ENCODE results near the gene SF1. TPM values are rescaled to one million over a fixed set of nuclear protein-coding genes. Genes with fewer than 3 reads are reported as not detected.

SF1 gene
- total and polyA plus RNA-seq, 11 donors = 59.2 to 349 (median 152) TPM

GRCh38 chr11:64777449-64778222, 706 bp downstream of the SF1 start:
- H3K36me3 ChIP-seq = peaks cover 0 to 49% (median 42%) of the 10 kb centered on the region in 9 donors
- H3K27me3 ChIP-seq = no peaks in the 10 kb centered on the region
- no peaks in the 10 kb centered on the region for H3K9me3 ChIP-seq
- peak overlapping the region; percentile 98 to 100 (median 99) for H3K27ac ChIP-seq
- ATAC-seq (peak; percentile 14 to 43 (median 29)), DNase-seq (peak; percentile 80 to 93 (median 87))
- H3K4me3 ChIP-seq = peak overlapping the region; percentile 77 to 99 (median 92)
- peaks cover 0 to 57% (median 49%) of the 10 kb centered on the region in 12 donors for H3K4me1 ChIP-seq
- 0 to 2% (median 1%) methylated on average over 18 to 98 of the region's 98 CpGs for WGBS, 4 donors
- TF ChIP-seq CTCF (IDR thresholded peaks at IDR 0.05) (no peak), POLR2A (IDR thresholded peaks at IDR 0.05) (no peak)
- intact Hi-C loops (cut with DNase I) = loop anchor here in 6 of 10 donors (2.0 to 10.0 kb wide), 5 partner anchors 33 to 337 kb away; partner anchors contain the start of genes RASGRP2 (in 3 of the 6), MEN1 (in 1 of the 6), TM7SF2 (in 1 of the 6) and ZNHIT2 (in 1 of the 6)

DNA sequence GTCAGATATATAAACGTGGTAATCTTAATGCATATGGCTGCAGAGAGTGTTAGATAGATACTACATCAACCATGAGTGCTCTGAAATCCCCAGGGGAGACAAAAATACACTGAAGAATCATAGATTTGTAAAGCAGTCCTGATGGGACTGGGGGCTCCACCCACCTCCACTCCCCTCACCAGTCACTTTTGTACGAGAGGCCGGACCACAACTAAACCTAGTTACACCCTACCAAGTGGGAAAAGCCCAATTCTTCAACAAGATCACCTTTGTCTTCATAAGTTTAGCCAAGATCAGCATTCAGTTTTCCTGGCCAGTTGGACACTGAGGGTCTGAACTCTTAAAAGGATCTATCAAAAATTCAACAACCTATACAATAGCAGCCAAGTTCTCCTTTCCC, 1.5 kb downstream of the SF1 start:
- no peaks in the 10 kb centered on the region for H3K27me3 ChIP-seq
- peaks cover 0 to 57% (median 50%) of the 10 kb centered on the region in 9 donors for H3K36me3 ChIP-seq
- no peaks in the 10 kb centered on the region for H3K9me3 ChIP-seq
- peak overlapping the region in 11 of 12 donors; percentile 59 to 99 (median 92) for H3K4me3 ChIP-seq
- ATAC-seq = no peak
- peaks cover 0 to 64% (median 56%) of the 10 kb centered on the region in 12 donors for H3K4me1 ChIP-seq
- intact Hi-C loops (cut with DNase I) = loop anchor here in 3 of 10 donors (5.0 to 10.0 kb wide), 2 partner anchors 35 to 338 kb away; partner anchors contain the start of genes RASGRP2 (in 2 of the 3), TM7SF2 (in 1 of the 3) and ZNHIT2 (in 1 of the 3)
- peak overlapping the region in 8 of 12 donors; percentile 45 to 100 (median 98) for H3K27ac ChIP-seq
- WGBS, 4 donors = 6 to 16% (median 12%) methylated on average over 3 of the region's 3 CpGs
- no peak for DNase-seq
- TF ChIP-seq POLR2A (IDR thresholded peaks at IDR 0.05) (no peak), CTCF (IDR thresholded peaks at IDR 0.05) (no peak)

DNA sequence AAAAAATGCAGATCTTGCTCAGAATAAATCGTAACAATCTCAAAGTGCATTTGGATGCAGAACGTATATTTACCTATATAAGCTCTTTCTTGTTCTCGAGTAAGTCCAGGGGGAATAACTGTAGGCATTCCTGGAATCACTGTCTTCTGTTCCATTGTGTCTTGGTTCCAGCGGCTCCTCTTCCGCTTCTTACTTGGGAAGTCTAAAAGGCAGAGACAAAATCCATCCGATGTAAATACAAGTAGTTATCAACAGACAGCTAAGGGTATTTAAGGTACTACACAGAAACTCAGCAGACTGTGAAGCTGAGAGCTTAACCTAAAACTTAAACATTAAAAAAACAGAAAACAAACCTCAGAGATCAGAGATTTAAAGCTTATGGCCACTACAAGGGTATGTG, 1.9 kb downstream of the SF1 start:
- WGBS, 4 donors = 40 to 51% (median 41%) methylated on average over 6 of the region's 6 CpGs
- no peak for ATAC-seq
- Histone ChIP-seq H3K27ac (peak overlapping the region in 3 of 12 donors; percentile 45 to 73 (median 69)), H3K9me3 (no peaks in the 10 kb centered on the region), H3K27me3 (no peaks in the 10 kb centered on the region), H3K36me3 (peaks cover 0 to 61% (median 54%) of the 10 kb centered on the region in 9 donors), H3K4me3 (peak overlapping the region in 10 of 12 donors; percentile 75 to 99 (median 94)), H3K4me1 (peaks cover 0 to 68% (median 61%) of the 10 kb centered on the region in 12 donors)
- TF ChIP-seq POLR2A (IDR thresholded peaks at IDR 0.05) (no peak), CTCF (IDR thresholded peaks at IDR 0.05) (no peak)
- intact Hi-C loops (cut with DNase I) = loop anchor here in 3 of 10 donors (5.0 to 10.0 kb wide), 2 partner anchors 34 to 338 kb away; partner anchors contain the start of genes RASGRP2 (in 2 of the 3), TM7SF2 (in 1 of the 3) and ZNHIT2 (in 1 of the 3)
- no peak for DNase-seq

DNA sequence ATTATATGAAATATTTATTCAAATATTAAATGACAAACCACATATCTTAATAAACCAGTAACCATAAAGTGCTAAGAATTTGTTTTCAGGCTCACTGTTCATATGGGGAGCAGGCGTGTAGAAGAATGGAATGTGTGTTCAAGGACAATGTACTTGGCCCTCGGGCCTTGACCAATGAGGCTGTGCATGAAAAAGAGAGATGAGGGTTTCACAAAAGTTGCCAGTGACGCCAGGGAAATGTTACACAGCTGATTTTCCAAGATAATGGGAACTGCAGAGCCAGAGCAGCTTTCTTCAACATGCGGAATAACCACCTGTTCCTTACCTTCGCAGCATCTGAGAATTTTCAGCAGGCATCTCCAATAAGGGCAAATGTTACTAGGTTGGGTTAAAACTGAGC, 4.2 kb downstream of the SF1 start:
- Histone ChIP-seq H3K4me3 (no peak overlapping the region), H3K36me3 (peaks cover 0 to 84% (median 77%) of the 10 kb centered on the region in 9 donors), H3K27ac (peak overlapping the region in 4 of 12 donors; percentile 6 to 83 (median 22)), H3K27me3 (no peaks in the 10 kb centered on the region), H3K9me3 (no peaks in the 10 kb centered on the region), H3K4me1 (peaks cover 0 to 64% (median 57%) of the 10 kb centered on the region in 12 donors)
- ATAC-seq (no peak), DNase-seq (no peak)
- WGBS, 4 donors = 61 to 65% (median 62%) methylated on average over 5 of the region's 5 CpGs
- intact Hi-C loops (cut with DNase I) = loop anchor here in 1 of 10 donors (10.0 kb wide), 1 partner anchor 341 kb away; the partner anchor contains the start of genes TM7SF2 and ZNHIT2
- TF ChIP-seq CTCF (IDR thresholded peaks at IDR 0.05) (no peak), POLR2A (IDR thresholded peaks at IDR 0.05) (no peak)
